K562 (cell line): Measurements from ENCODE around the gene SGSM2. TPM values are rescaled to one million over a fixed set of nuclear protein-coding genes. Genes with fewer than 3 reads are reported as not detected.

Experiments
- AFF1 ChIP-seq, 2 experiments: fragments of 450-650 bp; IDR thresholded peaks; 2 replicates each; pipeline ENCODE4 v1.6.1; 2018; ENCODE audit warnings: mild to moderate bottlenecking in 2 of 2, low read depth in 1 of 2; ENCODE audit not compliant: partially characterized antibody in 2 of 2
- ARID1B ChIP-seq: fragments of 450-650 bp; IDR thresholded peaks from 2 replicates; pipeline ENCODE4 v1.6.1; 2016; ENCODE audit warnings: antibody characterized with exemption, mild to moderate bottlenecking, inconsistent platforms
- CAMTA2 ChIP-seq: fragments of 250-450 bp; sonication (Bioruptor Pico); conservative IDR thresholded peaks from 2 replicates; pipeline ENCODE4 v1.5.1; 2022
- DMBX1 ChIP-seq: fragments of 250-450 bp; sonication (Bioruptor Pico); IDR thresholded peaks from 2 replicates; pipeline ENCODE4 v1.8.0; 2022; ENCODE audit warnings: inconsistent platforms, mild to moderate bottlenecking, moderate library complexity, borderline replicate concordance
- HDAC2 ChIP-seq: fragments of 450-650 bp; IDR thresholded peaks from 2 replicates; pipeline ENCODE4 v1.6.1; 2016; ENCODE audit warnings: mild to moderate bottlenecking
- MAFK ChIP-seq: IDR thresholded peaks from 2 replicates; pipeline ENCODE4 v1.6.1; 2011; ENCODE audit warnings: low read length, improper control_type of control experiment
- MAZ ChIP-seq, 2 experiments: fragments of 450-650 bp in 1 of 2; sonication (generic) in 1 of 2; formaldehyde crosslinking; IDR thresholded peaks in 1 of 2; conservative IDR thresholded peaks in 1 of 2; 2 replicates each; pipeline versions ENCODE4 v1.4.0 to v1.5.0; 2020; ENCODE audit warnings: mild to moderate bottlenecking in 1 of 2, missing genetic modification reagents in 1 of 2
- MCM3 ChIP-seq: fragments of 450-650 bp; IDR thresholded peaks from 2 replicates; pipeline ENCODE4 v1.6.1; 2016
- MYC ChIP-seq, 2 experiments: fragments of 250-450 bp in 1 of 2; sonication (Bioruptor Pico) in 1 of 2; IDR thresholded peaks; 2 replicates each; pipeline versions ENCODE4 v1.5.1 to v1.6.1; 2012 to 2021; ENCODE audit warnings: low read depth in 2 of 2, borderline replicate concordance in 1 of 2, improper control_type of control experiment in 1 of 2, low read length in 1 of 2, mild to moderate bottlenecking in 1 of 2, moderate library complexity in 1 of 2
- POLR2G ChIP-seq: fragments of 200-400 bp; formaldehyde crosslinking; IDR thresholded peaks from 2 replicates; pipeline ENCODE4 v1.6.1; 2017; ENCODE audit warnings: low read depth, mild to moderate bottlenecking, antibody characterized with exemption, low read length, moderate library complexity
- PRPF4 ChIP-seq: fragments of 200-400 bp; formaldehyde crosslinking; IDR thresholded peaks from one replicate; pipeline ENCODE4 v1.6.1; 2017; ENCODE audit warnings: low read length, low read depth, mild to moderate bottlenecking; ENCODE audit not compliant: insufficient read depth, poor library complexity, severe bottlenecking
- RNF2 ChIP-seq: sonication (generic); IDR thresholded peaks from 2 replicates; pipeline ENCODE4 v1.6.1; 2016
- SIN3B ChIP-seq: fragments of 450-650 bp; IDR thresholded peaks from 2 replicates; pipeline ENCODE4 v1.6.1; 2017; ENCODE audit warnings: low read depth, mild to moderate bottlenecking, moderate library complexity
- SREBF1 ChIP-seq: fragments of 150-350 bp; IDR thresholded peaks from 2 replicates; pipeline ENCODE4 v1.6.1; 2014; ENCODE audit warnings: antibody characterized with exemption, low read depth, low read length, borderline replicate concordance
- ZNF57 ChIP-seq: fragments of 450-650 bp; formaldehyde crosslinking; IDR thresholded peaks from 2 replicates; pipeline ENCODE4 v1.4.0; 2020; ENCODE audit warnings: mild to moderate bottlenecking, moderate library complexity
- ZNF584 ChIP-seq: fragments of 200-800 bp; sonication (Bioruptor generic); IDR thresholded peaks from 2 replicates; pipeline ENCODE4 v1.6.1; 2016; ENCODE audit warnings: low read depth, mild to moderate bottlenecking, missing genetic modification characterization, missing compliant biosample characterization
- ZNF699 ChIP-seq: fragments of 250-450 bp; sonication (Bioruptor Pico); IDR thresholded peaks from 2 replicates; pipeline ENCODE4 v1.8.0; 2021; ENCODE audit warnings: mild to moderate bottlenecking, moderate library complexity; ENCODE audit not compliant: insufficient replicate concordance
- ZNF717 ChIP-seq: fragments of 250-450 bp; sonication (Bioruptor Pico); IDR thresholded peaks from 2 replicates; pipeline ENCODE4 v1.5.0; 2021
- polyA plus RNA-seq, 8 experiments: library from polyadenylated mRNA; depleted of rRNA in 4 of 8; stranded (reverse) in 5 of 8; unstranded in 3 of 8; fragments of >200 nt; fragmentation: Nextera tagmentation in 2 of 8; fragmentation: Illumina TruSeq in 1 of 8; extraction: Ambion mirVana in 2 of 8; extraction: Trizol in 1 of 8; gene quantifications; 2 replicates each; pipeline versions ENCODE4 v1.2.1 to v1.2.3, GENCODE V29; 2011 to 2014; ENCODE audit warnings: inconsistent platforms in 1 of 8, missing spikeins in 1 of 8
- total RNA-seq, 7 experiments: library from RNA; depleted of rRNA in 6 of 7; stranded (reverse); fragments of >200 nt in 6 of 7; fragmentation: Illumina TruSeq in 2 of 7; extraction: Trizol in 2 of 7; gene quantifications; 2 replicates each; pipeline versions ENCODE4 v1.2.1 to v1.2.3, GENCODE V29; 2011 to 2021; ENCODE audit warnings: low replicate concordance in 1 of 7
- TF ChIP-seq, protein P1 (sequence below), 2 experiments: fragments of 450-650 bp in 1 of 2; sonication (generic) in 1 of 2; formaldehyde crosslinking; conservative IDR thresholded peaks; 2 replicates each; pipeline versions ENCODE4 v1.4.0 to v1.8.1; 2020 to 2022; ENCODE audit warnings: mild to moderate bottlenecking in 1 of 2, missing genetic modification reagents in 1 of 2
- TF ChIP-seq, protein P2 (sequence below): conservative IDR thresholded peaks from 2 replicates; pipeline ENCODE4 v1.6.1; 2011; ENCODE audit warnings: low read depth, mild to moderate bottlenecking, low read length; ENCODE audit not compliant: control insufficient read depth
- TF ChIP-seq, protein P3 (sequence below): fragments of 250-450 bp; sonication (Bioruptor Pico); IDR thresholded peaks from 2 replicates; pipeline ENCODE4 v1.8.0; 2021; ENCODE audit warnings: borderline replicate concordance, mild to moderate bottlenecking, moderate library complexity; ENCODE audit not compliant: poor library complexity, severe bottlenecking

SGSM2 gene
- total and polyA plus RNA-seq, 9 of the 15 experiments (the other 6 are each of a cell fraction or from before 2014, with no cell fraction given), result 0.20 to 26.3 (median 14.8) TPM

DNA sequence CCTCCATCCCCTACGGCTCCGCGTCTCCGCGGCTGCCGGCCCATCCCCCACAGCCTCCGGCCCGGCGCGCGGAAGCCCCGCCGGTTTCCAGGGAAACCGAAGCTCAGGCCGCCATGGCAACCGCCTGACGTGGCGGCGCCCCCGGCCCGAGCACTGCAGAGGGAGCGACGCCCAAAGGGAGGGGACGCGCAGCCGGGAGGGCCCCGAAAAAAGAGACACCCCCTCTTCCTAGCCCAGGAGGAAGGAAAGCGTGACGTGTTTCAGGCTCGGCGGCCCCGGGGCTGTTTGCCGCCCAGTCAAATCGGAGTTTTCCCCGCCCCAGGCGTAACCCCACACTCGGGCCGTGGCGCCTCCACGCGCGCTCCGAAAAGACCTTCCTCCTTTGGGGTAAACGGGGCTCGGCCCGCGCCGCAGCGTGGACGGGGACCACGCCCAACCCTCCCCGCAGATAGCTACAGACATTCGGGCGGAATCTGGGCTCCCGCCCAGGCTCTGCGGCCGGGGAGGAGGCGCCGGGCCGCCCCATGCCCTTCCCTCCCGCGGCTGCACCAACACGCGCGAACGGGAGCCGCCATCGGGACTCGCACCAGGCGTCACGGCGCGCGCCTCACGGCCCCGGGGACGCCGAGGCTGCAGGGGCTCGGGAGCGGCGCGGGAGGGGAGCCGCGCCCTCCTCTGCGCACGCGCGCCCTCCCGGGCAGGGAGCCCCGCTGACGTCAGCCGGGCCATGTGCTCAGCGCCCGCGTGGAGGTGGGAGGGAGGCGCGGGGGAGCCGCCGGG, 56.1 kb downstream of the SGSM2 start (continued):
- TF ChIP-seq AFF1 (IDR thresholded peaks at IDR 0.05; ENCODE audit: low read depth in 1 of 2, partially characterized antibody in 2 of 2) (no peak), ZNF717 (no peak), DMBX1 (CRISPR knock-in tag) (no peak), MAFK (no peak), POLR2G (peak; percentile 83), ZNF584 (CRISPR knock-in tag) (no peak), MAZ (CRISPR knock-in tag; conservative IDR thresholded peaks at IDR 0.05 in 1 of 2, IDR thresholded peaks at IDR 0.05 in 1 of 2) (peak; percentile 71 to 90), SIN3B (no peak), CAMTA2 (CRISPR knock-in tag) (no peak), ZNF57 (no peak), MCM3 (no peak), PRPF4 (peak; percentile 75), RNF2 (peak; percentile 50; the same call in 1 of the 2 replicates), ZNF699 (CRISPR knock-in tag) (no peak), MYC (IDR thresholded peaks at IDR 0.05; ENCODE audit: low read depth, low read length) (peak; percentile 91), MYC (CRISPR knock-in tag; IDR thresholded peaks at IDR 0.05; ENCODE audit: borderline replicate concordance, low read depth) (no peak), ARID1B (no peak), SREBF1 (no peak), HDAC2 (peak; percentile 56; the same call in 1 of the 2 replicates)
- TF ChIP-seq, protein P1, sequence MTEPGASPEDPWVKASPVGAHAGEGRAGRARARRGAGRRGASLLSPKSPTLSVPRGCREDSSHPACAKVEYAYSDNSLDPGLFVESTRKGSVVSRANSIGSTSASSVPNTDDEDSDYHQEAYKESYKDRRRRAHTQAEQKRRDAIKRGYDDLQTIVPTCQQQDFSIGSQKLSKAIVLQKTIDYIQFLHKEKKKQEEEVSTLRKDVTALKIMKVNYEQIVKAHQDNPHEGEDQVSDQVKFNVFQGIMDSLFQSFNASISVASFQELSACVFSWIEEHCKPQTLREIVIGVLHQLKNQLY (CRISPR knock-in tag; conservative IDR thresholded peaks at IDR 0.05), result no peak
- TF ChIP-seq, protein P2, sequence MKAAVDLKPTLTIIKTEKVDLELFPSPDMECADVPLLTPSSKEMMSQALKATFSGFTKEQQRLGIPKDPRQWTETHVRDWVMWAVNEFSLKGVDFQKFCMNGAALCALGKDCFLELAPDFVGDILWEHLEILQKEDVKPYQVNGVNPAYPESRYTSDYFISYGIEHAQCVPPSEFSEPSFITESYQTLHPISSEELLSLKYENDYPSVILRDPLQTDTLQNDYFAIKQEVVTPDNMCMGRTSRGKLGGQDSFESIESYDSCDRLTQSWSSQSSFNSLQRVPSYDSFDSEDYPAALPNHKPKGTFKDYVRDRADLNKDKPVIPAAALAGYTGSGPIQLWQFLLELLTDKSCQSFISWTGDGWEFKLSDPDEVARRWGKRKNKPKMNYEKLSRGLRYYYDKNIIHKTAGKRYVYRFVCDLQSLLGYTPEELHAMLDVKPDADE, result peak; percentile 57; the same call in 1 of the 2 replicates
- TF ChIP-seq, protein P3, sequence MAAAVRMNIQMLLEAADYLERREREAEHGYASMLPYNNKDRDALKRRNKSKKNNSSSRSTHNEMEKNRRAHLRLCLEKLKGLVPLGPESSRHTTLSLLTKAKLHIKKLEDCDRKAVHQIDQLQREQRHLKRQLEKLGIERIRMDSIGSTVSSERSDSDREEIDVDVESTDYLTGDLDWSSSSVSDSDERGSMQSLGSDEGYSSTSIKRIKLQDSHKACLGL, result no peak
